Retinal pigment epithelial cell (primary cell): ENCODE measurements around the gene SLC12A7.

Experiments used
- DNase-seq: peaks from one replicate; pipeline ENCODE4 v3.0.0-alpha.2; 2010; ENCODE audit warnings: low read depth
- H3K4me3 ChIP-seq: 2 replicates; pipeline ENCODE4 v1.5.1; 2011; ENCODE audit warnings: mild to moderate bottlenecking, low read length, control low read depth, moderate library complexity
- TF ChIP-seq, protein P1 (sequence below): conservative IDR thresholded peaks from 2 replicates; pipeline ENCODE4 v1.5.1; 2011; ENCODE audit warnings: low read depth, low read length, control low read depth, inconsistent platforms

SLC12A7 gene

DNA sequence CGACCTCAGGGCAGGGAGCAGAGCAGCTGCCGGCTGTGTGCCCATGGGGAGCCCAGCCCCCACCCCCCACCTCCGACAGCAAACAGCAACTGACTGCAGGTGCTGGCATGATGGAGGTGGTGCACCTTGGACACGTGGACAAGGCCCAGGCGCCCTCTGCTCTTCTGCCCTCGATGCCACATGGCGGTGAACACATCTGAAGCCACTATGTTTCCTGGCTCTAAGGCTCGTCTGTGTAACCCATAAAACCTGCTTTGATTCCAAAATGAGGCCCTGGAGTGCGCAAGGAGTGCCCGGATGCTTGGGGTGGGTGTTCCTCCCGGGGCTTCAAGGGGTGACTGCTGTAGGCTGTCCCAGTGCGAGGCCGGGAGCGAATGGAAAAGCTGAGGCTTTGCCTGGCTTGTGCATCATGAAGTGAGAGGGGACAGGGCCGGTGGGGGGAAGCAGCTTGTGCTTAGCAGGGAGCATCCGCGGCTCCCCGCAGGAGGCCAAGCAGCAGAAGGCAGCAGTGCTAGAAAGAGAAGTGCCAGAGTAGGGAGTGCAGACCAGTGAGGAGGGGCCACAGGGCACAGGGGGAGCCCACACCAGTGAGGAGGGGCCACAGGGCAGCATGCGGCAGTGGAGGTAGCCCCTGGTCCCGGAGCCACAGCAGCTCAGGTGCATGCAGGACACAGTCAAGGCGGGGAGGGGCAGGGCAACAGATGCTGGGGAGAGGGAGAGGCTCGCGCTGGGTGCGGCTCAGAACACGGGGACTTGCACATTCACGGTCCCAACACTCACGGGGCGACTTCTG lies 73.2 kb downstream of the SLC12A7 start:
- DNase-seq: no peak
- no peak overlapping the region for H3K4me3 ChIP-seq
- TF ChIP-seq, protein P1, sequence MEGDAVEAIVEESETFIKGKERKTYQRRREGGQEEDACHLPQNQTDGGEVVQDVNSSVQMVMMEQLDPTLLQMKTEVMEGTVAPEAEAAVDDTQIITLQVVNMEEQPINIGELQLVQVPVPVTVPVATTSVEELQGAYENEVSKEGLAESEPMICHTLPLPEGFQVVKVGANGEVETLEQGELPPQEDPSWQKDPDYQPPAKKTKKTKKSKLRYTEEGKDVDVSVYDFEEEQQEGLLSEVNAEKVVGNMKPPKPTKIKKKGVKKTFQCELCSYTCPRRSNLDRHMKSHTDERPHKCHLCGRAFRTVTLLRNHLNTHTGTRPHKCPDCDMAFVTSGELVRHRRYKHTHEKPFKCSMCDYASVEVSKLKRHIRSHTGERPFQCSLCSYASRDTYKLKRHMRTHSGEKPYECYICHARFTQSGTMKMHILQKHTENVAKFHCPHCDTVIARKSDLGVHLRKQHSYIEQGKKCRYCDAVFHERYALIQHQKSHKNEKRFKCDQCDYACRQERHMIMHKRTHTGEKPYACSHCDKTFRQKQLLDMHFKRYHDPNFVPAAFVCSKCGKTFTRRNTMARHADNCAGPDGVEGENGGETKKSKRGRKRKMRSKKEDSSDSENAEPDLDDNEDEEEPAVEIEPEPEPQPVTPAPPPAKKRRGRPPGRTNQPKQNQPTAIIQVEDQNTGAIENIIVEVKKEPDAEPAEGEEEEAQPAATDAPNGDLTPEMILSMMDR: no peak

DNA sequence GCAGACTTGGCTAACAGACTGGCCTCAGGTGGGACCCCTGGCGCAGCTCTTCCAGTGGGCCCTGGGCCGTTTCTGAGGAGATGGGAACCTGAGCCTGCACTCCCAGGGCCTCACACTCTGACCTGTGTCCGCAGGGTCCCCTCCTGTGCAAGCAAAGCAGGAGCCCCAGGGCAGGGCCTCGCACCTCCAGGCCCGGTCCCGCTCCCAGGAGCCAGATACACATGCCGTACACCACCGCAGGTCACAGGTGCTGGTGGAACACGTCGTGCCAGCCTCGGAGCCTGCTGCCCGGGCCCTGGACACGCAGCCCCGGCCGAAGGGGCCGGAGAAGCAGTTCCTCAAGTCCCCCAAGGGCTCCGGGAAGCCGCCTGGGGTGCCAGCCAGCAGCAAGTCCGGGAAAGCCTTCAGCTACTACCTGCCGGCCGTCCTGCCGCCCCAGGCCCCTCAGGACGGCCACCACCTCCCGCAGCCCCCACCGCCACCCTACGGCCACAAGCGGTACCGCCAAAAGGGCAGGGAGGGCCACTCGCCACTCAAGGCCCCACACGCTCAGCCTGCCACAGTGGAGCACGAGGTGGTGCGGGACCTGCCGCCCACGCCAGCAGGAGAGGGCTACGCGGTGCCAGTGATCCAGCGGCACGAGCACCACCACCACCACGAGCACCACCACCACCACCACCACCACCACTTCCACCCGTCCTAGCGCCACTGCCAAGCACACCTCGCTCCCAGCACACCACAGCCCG lies 74.0 kb downstream of the SLC12A7 start:
- H3K4me3 ChIP-seq: no peak overlapping the region
- DNase-seq: no peak
- TF ChIP-seq, protein P1: no peak

DNA sequence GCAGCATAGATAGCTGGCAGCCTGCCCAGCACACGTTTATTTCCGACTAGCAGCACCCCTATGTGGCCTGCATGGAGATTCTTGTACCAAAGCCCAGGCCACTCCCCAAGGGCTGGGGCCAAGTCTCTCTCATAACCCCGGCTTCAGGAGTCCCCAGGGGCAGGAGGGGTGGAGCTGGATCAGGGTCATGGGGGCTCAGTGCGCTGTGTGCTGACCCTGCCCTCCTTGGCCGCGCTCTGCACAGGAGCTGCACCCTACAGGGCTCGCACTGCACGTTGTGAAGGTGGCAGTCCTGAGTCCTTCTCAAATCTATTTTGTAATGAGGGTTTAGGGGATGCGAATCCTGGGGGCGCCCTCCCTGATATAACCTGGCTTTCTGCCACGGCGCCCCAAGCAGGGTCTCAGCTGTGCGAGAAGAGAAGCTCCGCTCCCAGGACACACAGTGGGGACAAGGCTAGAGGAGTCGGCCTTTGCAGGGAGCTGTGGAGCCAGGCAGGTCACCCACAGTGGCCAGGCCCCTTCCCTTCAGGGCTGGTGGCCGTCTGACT lies 74.7 kb downstream of the SLC12A7 start:
- no peak overlapping the region for H3K4me3 ChIP-seq
- no peak for DNase-seq
- TF ChIP-seq, protein P1: no peak

DNA sequence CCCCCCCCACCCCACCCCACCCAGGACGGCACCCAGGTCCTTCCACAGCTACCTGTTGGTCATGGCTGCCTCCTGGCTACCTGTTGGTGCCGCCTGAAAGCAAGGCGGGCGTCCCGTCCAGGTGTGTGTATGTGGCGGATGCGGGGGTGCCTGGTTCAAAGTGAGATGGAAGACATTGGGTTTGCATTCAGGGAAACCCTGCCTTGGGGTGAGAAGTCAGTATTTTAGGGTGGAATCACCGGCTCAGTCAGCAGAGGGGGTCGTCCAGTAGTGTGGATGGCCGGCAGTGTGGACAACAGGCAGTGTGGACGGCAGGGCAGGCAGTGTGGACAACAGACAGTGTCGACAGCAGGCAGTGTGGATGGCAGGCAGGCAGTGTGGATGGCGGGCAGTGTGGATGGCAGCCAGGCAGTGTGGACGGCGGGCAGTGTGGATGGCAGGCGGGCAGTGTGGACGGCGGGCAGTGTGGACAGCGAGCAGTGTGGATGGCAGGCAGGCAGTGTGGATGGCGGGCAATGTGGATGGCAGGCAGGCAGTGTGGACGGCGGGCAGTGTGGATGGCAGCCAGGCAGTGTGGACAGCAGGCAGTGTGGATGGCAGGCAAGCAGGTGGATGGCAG lies 75.2 kb downstream of the SLC12A7 start:
- TF ChIP-seq, protein P1: no peak
- DNase-seq: no peak
- H3K4me3 ChIP-seq: no peak overlapping the region

DNA sequence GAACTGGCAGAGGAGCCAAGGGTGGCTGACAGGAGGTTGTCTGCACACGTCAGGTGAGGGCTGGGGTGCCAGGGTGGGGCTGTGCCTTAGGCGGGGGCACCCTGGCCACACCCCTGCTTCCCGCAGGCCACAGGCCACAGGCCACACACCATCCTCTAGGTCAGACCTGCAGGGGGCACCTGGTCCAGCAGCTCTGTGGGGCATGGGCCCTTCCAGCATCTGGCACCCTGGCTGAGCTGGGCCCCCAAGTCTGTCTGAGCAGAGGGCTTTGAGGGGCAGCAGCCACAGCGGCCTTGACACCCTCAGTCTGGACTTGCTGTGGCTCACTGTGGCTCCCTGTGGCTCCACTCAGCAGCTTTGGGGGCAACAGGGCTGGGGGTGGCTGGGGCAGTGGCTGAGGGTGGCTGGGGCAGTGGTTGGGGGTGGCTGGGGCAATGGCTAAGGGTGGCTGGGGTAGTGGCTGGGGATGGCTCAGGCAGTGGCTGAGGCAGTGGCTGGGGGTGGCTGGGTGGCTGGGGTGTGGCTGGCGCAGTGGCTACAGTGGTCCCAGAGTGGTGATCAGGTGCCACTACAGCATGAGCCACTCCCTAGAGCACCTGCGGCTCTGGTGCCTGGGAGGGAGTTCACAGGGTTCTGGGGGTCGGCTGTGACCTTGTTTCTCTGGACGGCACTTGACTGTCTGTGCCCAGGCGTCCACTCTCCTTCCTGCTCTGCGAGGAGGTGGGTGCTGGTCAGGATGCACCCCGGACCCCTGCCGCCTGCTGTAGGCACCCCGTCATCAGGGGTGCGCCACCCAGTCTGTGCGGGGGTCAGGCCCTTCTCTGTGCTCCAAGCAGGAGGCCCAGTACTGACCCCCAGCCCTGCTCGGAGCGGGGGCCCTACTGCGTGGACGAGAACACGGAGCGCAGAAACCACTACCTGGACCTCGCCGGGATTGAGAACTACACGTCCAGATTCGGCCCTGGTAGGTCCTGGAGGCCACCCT lies 76.2 kb downstream of the SLC12A7 start:
- no peak for DNase-seq
- H3K4me3 ChIP-seq: no peak overlapping the region
- TF ChIP-seq, protein P1: no peak

DNA sequence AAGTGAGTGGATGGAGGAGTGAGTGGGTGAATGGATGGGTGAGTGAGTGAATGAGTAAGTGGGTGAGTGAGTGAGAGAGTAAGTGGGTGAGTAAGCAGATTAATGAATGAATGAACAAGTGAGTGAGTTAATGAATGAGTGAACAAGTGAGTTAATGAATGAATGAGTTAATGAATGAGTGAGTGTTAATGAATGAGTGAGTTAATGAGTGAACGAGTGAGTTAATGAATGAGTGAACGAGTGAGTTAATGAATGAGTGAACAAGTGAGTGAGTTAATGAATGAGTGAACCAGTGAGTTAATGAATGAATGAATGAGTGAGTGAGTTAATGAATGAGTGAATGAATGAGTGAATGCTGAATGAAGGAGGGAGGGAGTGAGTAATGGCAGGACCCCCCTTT lies 76.9 kb downstream of the SLC12A7 start:
- TF ChIP-seq, protein P1: no peak
- no peak overlapping the region for H3K4me3 ChIP-seq
- DNase-seq: no peak
